ENCODE data around the gene RABL3. TPM values are rescaled to one million over a fixed set of nuclear protein-coding genes. Genes with fewer than 3 reads are reported as not detected.
"Not testable (repeated sequence)": the region's sequence is repeated elsewhere in the genome, so short reads cannot be mapped to it uniquely, and the experiment has no call there.

Gene RABL3
- total RNA-seq, 5 donors from 2014 or later (not counting 1 experiment from before 2014, with no cell fraction given), result 14.7 to 31.8 (median 25.0) TPM

- Histone ChIP-seq H3K27me3 (replicated peaks in 1 of 2; ENCODE audit: control insufficient read depth in 2 of 2, extremely low read depth in 1 of 2, insufficient read depth in 2 of 2, low read length in 1 of 2) (no peaks in the 10 kb centered on the region), H3K4me1 (ENCODE audit: control insufficient read depth in 1 of 2, extremely low read depth in 1 of 2, insufficient read depth in 2 of 2, low read length in 2 of 2) (peaks cover 0 to 2% of the 10 kb centered on the region in 2 experiments), H3K4me3 (ENCODE audit: control insufficient read depth in 1 of 2, extremely low read depth in 1 of 2, low read length in 1 of 2) (no peak overlapping the region), H3K9me3 (no peaks in the 10 kb centered on the region), H3K27ac (ENCODE audit: low read length) (no peak overlapping the region), H3K36me3 (ENCODE audit: control insufficient read depth in 2 of 2, extremely low read depth in 1 of 2, insufficient read depth in 1 of 2, low read length in 1 of 2) (peaks cover 0 to 8% of the 10 kb centered on the region in 2 donors)
- DNase-seq, result no peak
- Mint-ChIP-seq H3K36me3 (peaks cover 25% of the 10 kb centered on the region), H3K4me3 (no peak overlapping the region), H3K27ac (no peak overlapping the region), H3K27me3 (no peaks in the 10 kb centered on the region), H3K9me3 (no peaks in the 10 kb centered on the region), H3K4me1 (peaks cover 62 to 80% (median 77%) of the 10 kb centered on the region in 3 donors)
- no peak for ATAC-seq (replicated peaks in 1 of 4)
- CTCF ChIA-PET, result no interaction called here
- POLR2A ChIA-PET, result no interaction called here
- 17% methylated on average over 1 of the region's 3 CpGs for WGBS (ENCODE audit: insufficient coverage)
Observed at GRCh38 chr3:120766576-120766975, 24.3 kb upstream of the RABL3 start.

- POLR2A ChIA-PET, result no interaction called here
- Histone ChIP-seq H3K36me3 (ENCODE audit: control insufficient read depth in 2 of 2, extremely low read depth in 1 of 2, insufficient read depth in 1 of 2, low read length in 1 of 2) (peaks cover 0 to 2% of the 10 kb centered on the region in 2 donors), H3K4me1 (ENCODE audit: control insufficient read depth in 1 of 2, extremely low read depth in 1 of 2, insufficient read depth in 2 of 2, low read length in 2 of 2) (peaks cover 0 to 2% of the 10 kb centered on the region in 2 experiments), H3K27me3 (replicated peaks in 1 of 2; ENCODE audit: control insufficient read depth in 2 of 2, extremely low read depth in 1 of 2, insufficient read depth in 2 of 2, low read length in 1 of 2) (no peaks in the 10 kb centered on the region), H3K9me3 (no peaks in the 10 kb centered on the region), H3K4me3 (ENCODE audit: control insufficient read depth in 1 of 2, extremely low read depth in 1 of 2, low read length in 1 of 2) (no peak overlapping the region), H3K27ac (ENCODE audit: low read length) (no peak overlapping the region)
- H3K4me3 Mint-ChIP-seq, result no peak overlapping the region
- ATAC-seq (replicated peaks in 1 of 4) (no peak), DNase-seq (no peak)
- no peak overlapping the region for H3K27ac Mint-ChIP-seq
- H3K36me3 Mint-ChIP-seq, result peaks cover 22% of the 10 kb centered on the region
- H3K4me1 Mint-ChIP-seq, result peaks cover 66 to 86% (median 81%) of the 10 kb centered on the region in 3 donors
- CTCF ChIA-PET, result interaction anchor here (0.6 kb wide), 2 partner anchors 180 to 1323 kb away, joined by 3 to 5 read pairs; no protein-coding TSS in a partner anchor
- no peaks in the 10 kb centered on the region for H3K27me3 Mint-ChIP-seq
- no peaks in the 10 kb centered on the region for H3K9me3 Mint-ChIP-seq
Observed at GRCh38 chr3:120765830-120766493, 23.6 kb upstream of the RABL3 start.

GRCh38 chr3:120764206-120764605 is 21.9 kb upstream of the RABL3 start:
- Mint-ChIP-seq H3K27me3 (no peaks in the 10 kb centered on the region), H3K4me1 (peaks cover 79 to 94% (median 85%) of the 10 kb centered on the region in 3 donors), H3K36me3 (peaks cover 16% of the 10 kb centered on the region), H3K9me3 (no peaks in the 10 kb centered on the region), H3K27ac (no peak overlapping the region), H3K4me3 (no peak overlapping the region)
- Histone ChIP-seq H3K9me3 (no peaks in the 10 kb centered on the region), H3K4me3 (ENCODE audit: control insufficient read depth in 1 of 2, extremely low read depth in 1 of 2, low read length in 1 of 2) (no peak overlapping the region), H3K36me3 (ENCODE audit: control insufficient read depth in 2 of 2, extremely low read depth in 1 of 2, insufficient read depth in 1 of 2, low read length in 1 of 2) (no peaks in the 10 kb centered on the region), H3K27ac (ENCODE audit: low read length) (no peak overlapping the region), H3K27me3 (replicated peaks in 1 of 2; ENCODE audit: control insufficient read depth in 2 of 2, extremely low read depth in 1 of 2, insufficient read depth in 2 of 2, low read length in 1 of 2) (no peaks in the 10 kb centered on the region), H3K4me1 (ENCODE audit: control insufficient read depth in 1 of 2, extremely low read depth in 1 of 2, insufficient read depth in 2 of 2, low read length in 2 of 2) (peaks cover 0 to 2% of the 10 kb centered on the region in 2 experiments)
- ChIA-PET CTCF (interaction anchor here in 1 of 2 donors (0.6 kb wide), 1 partner anchor 456 kb away, joined by 3 read pairs; no protein-coding TSS in a partner anchor), POLR2A (no interaction called here)
- no peak for DNase-seq
- no peak for ATAC-seq (replicated peaks in 1 of 4)

GRCh38 chr3:120763601-120764000 is 21.3 kb upstream of the RABL3 start:
- CTCF ChIA-PET, result no interaction called here
- Mint-ChIP-seq H3K27ac (no peak overlapping the region), H3K36me3 (peaks cover 20% of the 10 kb centered on the region)

GRCh38 chr3:120762615-120763014 is 20.3 kb upstream of the RABL3 start:
- CTCF ChIA-PET, result no interaction called here
- peaks cover 77 to 86% (median 81%) of the 10 kb centered on the region in 3 donors for H3K4me1 Mint-ChIP-seq
- no CpG with 5 or more reads among the region's 1 CpG for WGBS (ENCODE audit: insufficient coverage)

More at GRCh38 chr3:120763601-120764000, 21.3 kb upstream of the RABL3 start:
- no peaks in the 10 kb centered on the region for H3K9me3 ChIP-seq
- Mint-ChIP-seq H3K4me3 (no peak overlapping the region), H3K27me3 (no peaks in the 10 kb centered on the region), H3K4me1 (peaks cover 83 to 94% (median 87%) of the 10 kb centered on the region in 3 donors), H3K9me3 (no peaks in the 10 kb centered on the region)
- POLR2A ChIA-PET, result no interaction called here
- H3K4me3 ChIP-seq (ENCODE audit: control insufficient read depth in 1 of 2, extremely low read depth in 1 of 2, low read length in 1 of 2), result no peak overlapping the region
- 71% methylated on average over 1 of the region's 1 CpG for WGBS (ENCODE audit: insufficient coverage)
- ATAC-seq (replicated peaks in 1 of 4), result no peak
- peaks cover 0 to 2% of the 10 kb centered on the region in 2 experiments for H3K4me1 ChIP-seq (ENCODE audit: control insufficient read depth in 1 of 2, extremely low read depth in 1 of 2, insufficient read depth in 2 of 2, low read length in 2 of 2)
- no peaks in the 10 kb centered on the region for H3K36me3 ChIP-seq (ENCODE audit: control insufficient read depth in 2 of 2, extremely low read depth in 1 of 2, insufficient read depth in 1 of 2, low read length in 1 of 2)
- no peak for DNase-seq
- no peaks in the 10 kb centered on the region for H3K27me3 ChIP-seq (replicated peaks in 1 of 2; ENCODE audit: control insufficient read depth in 2 of 2, extremely low read depth in 1 of 2, insufficient read depth in 2 of 2, low read length in 1 of 2)
- H3K27ac ChIP-seq (ENCODE audit: low read length), result no peak overlapping the region

GRCh38 chr3:120758551-120758950 is 16.2 kb upstream of the RABL3 start:
- H3K27ac ChIP-seq (ENCODE audit: low read length); H3K27ac Mint-ChIP-seq; H3K27me3 ChIP-seq (replicated peaks in 1 of 2; ENCODE audit: control insufficient read depth in 2 of 2, extremely low read depth in 1 of 2, insufficient read depth in 2 of 2, low read length in 1 of 2); H3K36me3 ChIP-seq (ENCODE audit: control insufficient read depth in 2 of 2, extremely low read depth in 1 of 2, insufficient read depth in 1 of 2, low read length in 1 of 2); H3K4me3 Mint-ChIP-seq; H3K4me3 ChIP-seq (ENCODE audit: control insufficient read depth in 1 of 2, extremely low read depth in 1 of 2, low read length in 1 of 2); DNase-seq; H3K9me3 Mint-ChIP-seq; H3K9me3 ChIP-seq; H3K27me3 Mint-ChIP-seq; POLR2A ChIA-PET; H3K4me1 ChIP-seq (ENCODE audit: control insufficient read depth in 1 of 2, extremely low read depth in 1 of 2, insufficient read depth in 2 of 2, low read length in 2 of 2); ATAC-seq (replicated peaks in 1 of 4); CTCF ChIA-PET: not testable (repeated sequence)
- WGBS (ENCODE audit: insufficient coverage), result no CpG with 5 or more reads among the region's 4 CpGs
- Mint-ChIP-seq H3K4me1 (peaks cover 65 to 72% (median 72%) of the 10 kb centered on the region in 3 donors), H3K36me3 (peaks cover 49% of the 10 kb centered on the region)

More at GRCh38 chr3:120762615-120763014, 20.3 kb upstream of the RABL3 start:
- no peaks in the 10 kb centered on the region for H3K27me3 Mint-ChIP-seq
- no peak for ATAC-seq (replicated peaks in 1 of 4)
- Histone ChIP-seq H3K27ac (ENCODE audit: low read length) (no peak overlapping the region), H3K27me3 (replicated peaks in 1 of 2; ENCODE audit: control insufficient read depth in 2 of 2, extremely low read depth in 1 of 2, insufficient read depth in 2 of 2, low read length in 1 of 2) (no peaks in the 10 kb centered on the region), H3K4me1 (ENCODE audit: control insufficient read depth in 1 of 2, extremely low read depth in 1 of 2, insufficient read depth in 2 of 2, low read length in 2 of 2) (peaks cover 0 to 2% of the 10 kb centered on the region in 2 experiments), H3K36me3 (ENCODE audit: control insufficient read depth in 2 of 2, extremely low read depth in 1 of 2, insufficient read depth in 1 of 2, low read length in 1 of 2) (peaks cover 0 to 4% of the 10 kb centered on the region in 2 donors), H3K4me3 (ENCODE audit: control insufficient read depth in 1 of 2, extremely low read depth in 1 of 2, low read length in 1 of 2) (no peak overlapping the region), H3K9me3 (no peaks in the 10 kb centered on the region)
- DNase-seq, result no peak
- H3K36me3 Mint-ChIP-seq, result peaks cover 24% of the 10 kb centered on the region
- H3K27ac Mint-ChIP-seq, result no peak overlapping the region
- POLR2A ChIA-PET, result no interaction called here
- H3K9me3 Mint-ChIP-seq, result no peaks in the 10 kb centered on the region
- no peak overlapping the region for H3K4me3 Mint-ChIP-seq
